K562 (cell line): ENCODE measurements around the gene ACKR1. TPM values are rescaled to one million over a fixed set of nuclear protein-coding genes. Genes with fewer than 3 reads are reported as not detected.

Experiments
- ATAC-seq: fragments of 200-7000 bp; cut with Tn5 transposase; 3 replicates; pipeline ENCODE4 v1.9.1; 2020; ENCODE audit warnings: moderate library complexity
- BruUV-seq: library from RNA; stranded (reverse); fragments of 400-500 nt; replicated peaks from 2 replicates; lab custom pipeline; 2021; lab: Mats Ljungman, UMichigan
- CTCF ChIA-PET: fragments of 300-600 bp; formaldehyde crosslinking; extraction: SDS; loops from one replicate; lab custom pipeline; 2021; ENCODE audit warnings: low intra/inter-chr PET ratio; lab: Yijun Ruan, JAX
- POLR2A ChIA-PET: fragments of 300-600, 350-650 bp; sonication (Branson Sonifier 250); formaldehyde crosslinking; extraction: SDS; loops from one replicate; lab custom pipeline; 2021; ENCODE audit warnings: antibody characterized with exemption, inconsistent platforms; lab: Yijun Ruan, JAX
- DNase-seq, 4 experiments: peaks; one replicate each; pipeline versions ENCODE4 v3.0.0 to v3.0.0-alpha.2; 2011 to 2018; ENCODE audit warnings: low spot score in 3 of 4, mixed read lengths in 3 of 4; ENCODE audit errors: extremely low read depth in 1 of 4
- FAIRE-seq: peaks from 2 replicates; lab custom pipeline; 2011; peaks lifted over from hg19 to GRCh38; lab: Jason Lieb, UNC
- H2AFZ ChIP-seq: 2 replicates; pipeline ENCODE4 v1.6.0; 2011; ENCODE audit warnings: low read depth, low read length, control low read depth, inconsistent platforms
- H3K27ac ChIP-seq: fragments of 200-600 bp; 3 replicates; pipeline ENCODE4 v1.8.0; 2011; ENCODE audit warnings: low read depth, mild to moderate bottlenecking, control low read depth, inconsistent platforms, low read length, moderate library complexity, mixed read lengths; ENCODE audit errors: extremely low read depth
- H3K27me3 ChIP-seq, 2 experiments: fragments of 300-600 bp in 1 of 2; 2 replicates in 1 of 2; 3 replicates in 1 of 2; pipeline versions ENCODE4 v1.6.0 to v1.8.0; 2011; ENCODE audit warnings: inconsistent platforms in 2 of 2, low read length in 2 of 2, mild to moderate bottlenecking in 1 of 2, mixed read lengths in 1 of 2, moderate library complexity in 1 of 2; ENCODE audit not compliant: control insufficient read depth in 2 of 2, insufficient read depth in 2 of 2
- H3K36me3 ChIP-seq: fragments of 300-600 bp; 3 replicates; pipeline ENCODE4 v1.8.0; 2011; ENCODE audit warnings: mild to moderate bottlenecking, low read length, inconsistent platforms; ENCODE audit not compliant: control insufficient read depth, insufficient read depth
- H3K4me1 ChIP-seq, 2 experiments: fragments of 200-600 bp in 1 of 2; replicated peaks in 1 of 2; 2 replicates in 1 of 2; 3 replicates in 1 of 2; pipeline versions ENCODE4 v1.5.1 to v1.8.0; 2011; ENCODE audit warnings: inconsistent platforms in 2 of 2, low read length in 2 of 2, mild to moderate bottlenecking in 1 of 2, mixed read lengths in 1 of 2, moderate library complexity in 1 of 2; ENCODE audit not compliant: control insufficient read depth in 2 of 2, insufficient read depth in 2 of 2
- H3K4me2 ChIP-seq: 2 replicates; pipeline ENCODE4 v1.6.1; 2011; ENCODE audit warnings: low read length, control low read depth, inconsistent platforms, mixed read lengths; ENCODE audit not compliant: insufficient read depth
- H3K4me3 ChIP-seq: fragments of 200-600 bp; sonication (generic), shearing (Covaris generic); 2 replicates; pipeline ENCODE4 v1.5.1; 2016; ENCODE audit warnings: control low read depth, inconsistent platforms
- H3K79me2 ChIP-seq: fragments of 200-600 bp; 3 replicates; pipeline ENCODE4 v1.8.0; 2011; ENCODE audit warnings: low read length, inconsistent platforms; ENCODE audit not compliant: control insufficient read depth, insufficient read depth
- H3K9ac ChIP-seq, 2 experiments: 2 replicates each; pipeline versions ENCODE4 v1.6.0 to v1.6.1; 2011; ENCODE audit warnings: low read depth in 2 of 2, low read length in 2 of 2, control low read depth in 1 of 2, inconsistent platforms in 1 of 2, mild to moderate bottlenecking in 1 of 2, mixed read lengths in 1 of 2; ENCODE audit not compliant: insufficient read depth in 1 of 2
- H3K9me1 ChIP-seq: one replicate; pipeline ENCODE4 v1.6.0; 2011; ENCODE audit warnings: inconsistent platforms, mild to moderate bottlenecking, low read length, moderate library complexity; ENCODE audit not compliant: control insufficient read depth, insufficient read depth
- H3K9me3 ChIP-seq: replicated peaks from 2 replicates; pipeline ENCODE4 v1.5.1; 2011; ENCODE audit warnings: low read depth, low read length, inconsistent platforms; ENCODE audit not compliant: control insufficient read depth, insufficient read depth
- H4K20me1 ChIP-seq: replicated peaks from 2 replicates; pipeline ENCODE4 v1.6.1; 2011; ENCODE audit warnings: low read length, inconsistent platforms, mixed read lengths; ENCODE audit not compliant: control insufficient read depth, insufficient read depth
- ADNP ChIP-seq: fragments of 200-800 bp; sonication (Bioruptor generic); IDR thresholded peaks from 2 replicates; pipeline ENCODE4 v1.6.1; 2016; ENCODE audit warnings: missing genetic modification characterization, missing compliant biosample characterization
- CGGBP1 ChIP-seq: fragments of 250-450 bp; sonication (Bioruptor Pico); IDR thresholded peaks from 2 replicates; pipeline ENCODE4 v1.9.0; 2021; ENCODE audit warnings: mild to moderate bottlenecking
- CHD2 ChIP-seq: IDR thresholded peaks from 2 replicates; pipeline ENCODE4 v1.6.1; 2011; ENCODE audit warnings: low read depth, low read length
- DEAF1 ChIP-seq: fragments of 450-650 bp; formaldehyde crosslinking; IDR thresholded peaks from 2 replicates; pipeline ENCODE4 v1.4.0; 2020; ENCODE audit warnings: mild to moderate bottlenecking, moderate library complexity
- E2F3 ChIP-seq: fragments of 250-450 bp; sonication (Bioruptor Pico); IDR thresholded peaks from 2 replicates; pipeline ENCODE4 v1.4.0; 2020; ENCODE audit warnings: mild to moderate bottlenecking
- ELF4 ChIP-seq: fragments of 450-650 bp; formaldehyde crosslinking; IDR thresholded peaks from 2 replicates; pipeline ENCODE4 v1.4.0; 2022; ENCODE audit warnings: missing genetic modification characterization
- FOXM1 ChIP-seq, 2 experiments: fragments of 450-650 bp in 1 of 2; sonication (generic) in 1 of 2; formaldehyde crosslinking in 1 of 2; IDR thresholded peaks; 2 replicates each; pipeline versions ENCODE4 v1.6.1 to v1.9.0; 2017 to 2022; ENCODE audit warnings: low read depth in 2 of 2, mild to moderate bottlenecking in 2 of 2, missing genetic modification reagents in 1 of 2, moderate library complexity in 1 of 2
- FOXP4 ChIP-seq: sonication (generic); formaldehyde crosslinking; IDR thresholded peaks from 2 replicates; pipeline ENCODE4 v1.8.0; 2022; ENCODE audit warnings: mild to moderate bottlenecking, missing genetic modification reagents, borderline replicate concordance
- LARP7 ChIP-seq: fragments of 450-650 bp; IDR thresholded peaks from 2 replicates; pipeline ENCODE4 v1.6.1; 2016
- RBBP5 ChIP-seq: fragments of 200-600 bp; sonication (generic); IDR thresholded peaks from 2 replicates; pipeline ENCODE4 v1.6.1; 2012; ENCODE audit warnings: borderline replicate concordance, mild to moderate bottlenecking, low read length, control low read depth, inconsistent platforms; ENCODE audit not compliant: insufficient read depth, poor library complexity, severe bottlenecking
- RBM34 ChIP-seq: fragments of 200-400 bp; formaldehyde crosslinking; IDR thresholded peaks from 2 replicates; pipeline ENCODE4 v1.6.1; 2018; ENCODE audit warnings: low read length, borderline replicate concordance; ENCODE audit not compliant: insufficient read depth
- SAFB2 ChIP-seq: fragments of 200-400 bp; formaldehyde crosslinking; IDR thresholded peaks from 2 replicates; pipeline ENCODE4 v1.6.1; 2018; ENCODE audit warnings: borderline replicate concordance, low read length, low read depth, moderate library complexity; ENCODE audit not compliant: severe bottlenecking
- TBL1XR1 ChIP-seq, 2 experiments: IDR thresholded peaks; 2 replicates each; pipeline ENCODE4 v1.6.1; 2012; ENCODE audit warnings: improper control_type of control experiment in 2 of 2, low read length in 2 of 2, mild to moderate bottlenecking in 1 of 2
- ZNF197 ChIP-seq: fragments of 200-800 bp; sonication (Bioruptor generic); IDR thresholded peaks from 2 replicates; pipeline ENCODE4 v1.6.1; 2016; ENCODE audit warnings: low read depth, missing genetic modification characterization, missing compliant biosample characterization
- ZNF347 ChIP-seq: fragments of 450-650 bp; formaldehyde crosslinking; IDR thresholded peaks from 2 replicates; pipeline ENCODE4 v1.4.0; 2020; ENCODE audit warnings: low read depth, mild to moderate bottlenecking, moderate library complexity
- ZNF41 ChIP-seq: fragments of 250-450 bp; sonication (Bioruptor Pico); conservative IDR thresholded peaks from 2 replicates; pipeline ENCODE4 v1.4.0; 2020; ENCODE audit warnings: mild to moderate bottlenecking
- WGBS: fragments of 100-300 bp; shearing (Covaris generic); methylation state at CpG from one replicate; pipeline ENCODE4 v1.1.6; 2016; ENCODE audit warnings: low coverage, mixed read lengths; ENCODE audit not compliant: insufficient coverage; ENCODE audit errors: missing lambda C conversion rate; 5-methylcytosine and 5-hydroxymethylcytosine counted together
- in situ Hi-C: fragments of 300-500 bp; cut with MboI; formaldehyde crosslinking; loops from 4 replicates; pipeline ENCODE4 v1.15.0; 2018; ENCODE audit warnings: inconsistent platforms, mixed read lengths
- intact Hi-C: fragments of 100-400 bp; cut with micrococcal nuclease; formaldehyde crosslinking; loops from 2 replicates; pipeline ENCODE4 v1.14.2; 2022
- polyA plus RNA-seq, 8 experiments: library from polyadenylated mRNA; depleted of rRNA in 4 of 8; stranded (reverse) in 5 of 8; unstranded in 3 of 8; fragments of >200 nt; fragmentation: Nextera tagmentation in 2 of 8; fragmentation: Illumina TruSeq in 1 of 8; extraction: Ambion mirVana in 2 of 8; extraction: Trizol in 1 of 8; gene quantifications; 2 replicates each; pipeline versions ENCODE4 v1.2.1 to v1.2.3, GENCODE V29; 2011 to 2014; ENCODE audit warnings: inconsistent platforms in 1 of 8, missing spikeins in 1 of 8
- total RNA-seq, 7 experiments: library from RNA; depleted of rRNA in 6 of 7; stranded (reverse); fragments of >200 nt in 6 of 7; fragmentation: Illumina TruSeq in 2 of 7; extraction: Trizol in 2 of 7; gene quantifications; 2 replicates each; pipeline versions ENCODE4 v1.2.1 to v1.2.3, GENCODE V29; 2011 to 2021; ENCODE audit warnings: low replicate concordance in 1 of 7

The ACKR1 gene
- total and polyA plus RNA-seq, 9 of the 15 experiments (the other 6 are each of a cell fraction or from before 2014, with no cell fraction given): 0.07 to 0.64 (median 0.18) TPM

GRCh38 chr1:159163614-159164228 lies 41.0 kb upstream of the ACKR1 start (continued):
- TF ChIP-seq FOXM1 (IDR thresholded peaks at IDR 0.05; ENCODE audit: low read depth) (no peak), FOXM1 (CRISPR knock-in tag; IDR thresholded peaks at IDR 0.05; ENCODE audit: low read depth) (no peak), SAFB2 (no peak), E2F3 (CRISPR knock-in tag) (no peak)

- no peaks in the 10 kb centered on the region for H3K9me3 ChIP-seq
- ChIA-PET CTCF (no interaction called here), POLR2A (no interaction called here)
- no peak overlapping the region for H3K27ac ChIP-seq
- no TSS peak for BruUV-seq
- no peaks in the 10 kb centered on the region for H3K36me3 ChIP-seq
- H3K79me2 ChIP-seq: no peaks in the 10 kb centered on the region
- no peak for FAIRE-seq
- 0 out of 5 replicates have a peak, but pooled peaks cover 0 to 6% of the 10 kb centered on the region in 2 experiments for H3K4me1 ChIP-seq
- H4K20me1 ChIP-seq: no peaks in the 10 kb centered on the region
- intact Hi-C loops (no loop called here), in situ Hi-C loops (no loop called here)
- no peak for TF ChIP-seq ZNF197 (CRISPR knock-in tag)
- no peak for TF ChIP-seq DEAF1 (CRISPR knock-in tag)
- TF ChIP-seq FOXP4 (CRISPR knock-in tag): no peak
- TF ChIP-seq CHD2: no peak
- no peak for TF ChIP-seq ADNP (tag)
- no peak for TF ChIP-seq TBL1XR1 (IDR thresholded peaks at IDR 0.05; ENCODE audit: low read length in 2 of 2)
- TF ChIP-seq RBM34: no peak
- no peak for TF ChIP-seq ZNF41
- TF ChIP-seq CGGBP1 (CRISPR knock-in tag): no peak
- no peak for TF ChIP-seq LARP7
- TF ChIP-seq ZNF347 (CRISPR knock-in tag): no peak
- TF ChIP-seq ELF4 (CRISPR knock-in tag): no peak
- no peak for TF ChIP-seq RBBP5
- H3K4me3 ChIP-seq: no peak overlapping the region
- H3K27me3 ChIP-seq: peaks cover 7 to 10% of the 10 kb centered on the region in 2 experiments; a peak in 4 of 5 replicates
- ATAC-seq: no peak
- 0% methylated on average over 3 of the region's 4 CpGs for WGBS
- DNase-seq: no peak
- H3K9me1 ChIP-seq: no peaks in the 10 kb centered on the region
- no peak overlapping the region for H3K4me2 ChIP-seq
- no peak overlapping the region for H2AFZ ChIP-seq
- H3K9ac ChIP-seq: no peak overlapping the region
Observed at GRCh38 chr1:159168043-159168442, 36.6 kb upstream of the ACKR1 start.
